ENCODE data around the gene SLC39A1. TPM values are rescaled to one million over a fixed set of nuclear protein-coding genes. Genes with fewer than 3 reads are reported as not detected.
A peak's percentile ranks its signal among the peaks of the same experiment; 100 is the strongest.
"Not testable (repeated sequence)": the region's sequence is repeated elsewhere in the genome, so short reads cannot be mapped to it uniquely, and the experiment has no call there.

Gene SLC39A1
- total and polyA plus RNA-seq, 9 of the 15 experiments (the other 6 are each of a cell fraction or from before 2014, with no cell fraction given), result 9.9 to 81.1 (median 62.7) TPM

GRCh38 chr1:154012543-154012942, 49.2 kb upstream of the SLC39A1 start:
- H4K20me1 ChIP-seq (replicated peaks; ENCODE audit: control insufficient read depth, insufficient read depth, low read length); H3K79me2 ChIP-seq (ENCODE audit: control insufficient read depth, insufficient read depth, low read length); FAIRE-seq; H3K27ac ChIP-seq (ENCODE audit: extremely low read depth, low read depth, low read length); DNase-seq (ENCODE audit: extremely low read depth in 1 of 4, low spot score in 3 of 4); H2AFZ ChIP-seq (ENCODE audit: low read depth, low read length); H3K9me1 ChIP-seq (ENCODE audit: control insufficient read depth, insufficient read depth, low read length); BruUV-seq (replicated peaks); H3K4me2 ChIP-seq (ENCODE audit: insufficient read depth, low read length); ATAC-seq; H3K9me3 ChIP-seq (replicated peaks; ENCODE audit: control insufficient read depth, insufficient read depth, low read depth, low read length); in situ Hi-C loops (cut with MboI); H3K4me1 ChIP-seq (replicated peaks in 1 of 2; ENCODE audit: control insufficient read depth in 2 of 2, insufficient read depth in 2 of 2, low read length in 2 of 2); intact Hi-C loops (cut with micrococcal nuclease); CTCF ChIA-PET (ENCODE audit: low intra/inter-chr PET ratio); H3K4me3 ChIP-seq; H3K36me3 ChIP-seq (ENCODE audit: control insufficient read depth, insufficient read depth, low read length); H3K9ac ChIP-seq (ENCODE audit: insufficient read depth in 1 of 2, low read depth in 2 of 2, low read length in 2 of 2): not testable (repeated sequence)
- peaks cover 4 to 16% of the 10 kb centered on the region in 2 experiments; a peak in 3 of 5 replicates for H3K27me3 ChIP-seq (ENCODE audit: control insufficient read depth in 2 of 2, insufficient read depth in 2 of 2, low read length in 2 of 2)
- TF ChIP-seq ZBTB33 (CRISPR knock-in tag; IDR thresholded peaks at IDR 0.05), result peak; percentile 83
- POLR2A ChIA-PET, result interaction anchor here (2.0 kb wide), 1 partner anchor 21 kb away, joined by 11 read pairs; the partner anchor contains the start of gene RPS27
- WGBS (ENCODE audit: insufficient coverage, low coverage, missing lambda C conversion rate), result 35% methylated on average over 14 of the region's 14 CpGs

GRCh38 chr1:154012129-154012528, 48.8 kb upstream of the SLC39A1 start:
- ChIA-PET CTCF (ENCODE audit: low intra/inter-chr PET ratio) (no interaction called here), POLR2A (interaction anchor here (2.0 kb wide), 1 partner anchor 21 kb away, joined by 11 read pairs; the partner anchor contains the start of gene RPS27)
- DNase-seq (ENCODE audit: extremely low read depth in 1 of 4, low spot score in 3 of 4), result no peak
- peaks cover 4 to 16% of the 10 kb centered on the region in 2 experiments; a peak in 3 of 5 replicates for H3K27me3 ChIP-seq (ENCODE audit: control insufficient read depth in 2 of 2, insufficient read depth in 2 of 2, low read length in 2 of 2)
- no peaks in the 10 kb centered on the region; a peak in 2 of 5 replicates for H3K4me1 ChIP-seq (replicated peaks in 1 of 2; ENCODE audit: control insufficient read depth in 2 of 2, insufficient read depth in 2 of 2, low read length in 2 of 2)
- H3K9me1 ChIP-seq (ENCODE audit: control insufficient read depth, insufficient read depth, low read length), result no peaks in the 10 kb centered on the region
- H3K79me2 ChIP-seq (ENCODE audit: control insufficient read depth, insufficient read depth, low read length), result no peaks in the 10 kb centered on the region
- H3K36me3 ChIP-seq (ENCODE audit: control insufficient read depth, insufficient read depth, low read length), result no peaks in the 10 kb centered on the region
- in situ Hi-C loops (cut with MboI), result no loop called here
- intact Hi-C loops (cut with micrococcal nuclease), result no loop called here
- no peak overlapping the region for H3K4me2 ChIP-seq (ENCODE audit: insufficient read depth, low read length)
- no peaks in the 10 kb centered on the region for H4K20me1 ChIP-seq (replicated peaks; ENCODE audit: control insufficient read depth, insufficient read depth, low read length)
- no peak overlapping the region for H3K9ac ChIP-seq (ENCODE audit: insufficient read depth in 1 of 2, low read depth in 2 of 2, low read length in 2 of 2)
- no peak overlapping the region for H3K4me3 ChIP-seq
- no peak overlapping the region for H3K27ac ChIP-seq (ENCODE audit: extremely low read depth, low read depth, low read length)
- no peak for ATAC-seq
- FAIRE-seq, result no peak
- BruUV-seq (replicated peaks), result no TSS peak
- H2AFZ ChIP-seq (ENCODE audit: low read depth, low read length), result no peak overlapping the region
- 5% methylated on average over 1 of the region's 1 CpG for WGBS (ENCODE audit: insufficient coverage, low coverage, missing lambda C conversion rate)
- no peaks in the 10 kb centered on the region for H3K9me3 ChIP-seq (replicated peaks; ENCODE audit: control insufficient read depth, insufficient read depth, low read depth, low read length)
- peak; percentile 58 for TF ChIP-seq MEIS2 (IDR thresholded peaks at IDR 0.05; ENCODE audit: partially characterized antibody)
- no peak for TF ChIP-seq TAF1 (IDR thresholded peaks at IDR 0.05; ENCODE audit: control insufficient read depth, extremely low read depth, insufficient read depth, low read length, severe bottlenecking)
- 0 out of 4 replicates have a peak, but pooled peaks of 1 of the 2 experiments have one; percentile 19 for TF ChIP-seq RCOR1 (IDR thresholded peaks at IDR 0.05; ENCODE audit: borderline replicate concordance in 1 of 2, low read depth in 2 of 2, low read length in 2 of 2)
- 0 out of 4 replicates have a peak, but pooled peaks of 1 of the 2 experiments have one; percentile 25 for TF ChIP-seq HDAC1 (IDR thresholded peaks at IDR 0.05)
- TF ChIP-seq IRF9 (tag; IDR thresholded peaks at IDR 0.05), result no peak
- TF ChIP-seq CBFA2T3 (IDR thresholded peaks at IDR 0.05), result peak; percentile 46
- no peak for TF ChIP-seq ZNF143 (CRISPR knock-in tag; IDR thresholded peaks at IDR 0.05)
- TF ChIP-seq PBX2 (CRISPR knock-in tag; IDR thresholded peaks at IDR 0.05; ENCODE audit: low read depth), result no peak
- peak; percentile 62 for TF ChIP-seq PBX2 (tag; conservative IDR thresholded peaks at IDR 0.05; ENCODE audit: low read depth)
